H1 (cell line): ENCODE data around the gene SPOCK2. TPM values are rescaled to one million over a fixed set of nuclear protein-coding genes. Genes with fewer than 3 reads are reported as not detected.

Experiments
- CREB1 ChIP-seq: IDR thresholded peaks from 2 replicates; pipeline ENCODE4 v1.6.1; 2012; ENCODE audit warnings: inconsistent platforms
- EZH2 ChIP-seq: fragments of 200-600 bp; sonication (generic); IDR thresholded peaks from 2 replicates; pipeline ENCODE4 v1.7.1; 2012; ENCODE audit warnings: low read depth, mild to moderate bottlenecking, moderate library complexity, low read length, inconsistent platforms; ENCODE audit not compliant: severe bottlenecking
- RFX5 ChIP-seq: IDR thresholded peaks from 2 replicates; pipeline ENCODE4 v1.6.1; 2011; ENCODE audit warnings: low read depth, low read length, improper control_type of control experiment, borderline replicate concordance
- SAP30 ChIP-seq: fragments of 300-600 bp; sonication (generic); IDR thresholded peaks from 2 replicates; pipeline ENCODE4 v1.7.1; 2012; ENCODE audit warnings: low read length, moderate library complexity, mild to moderate bottlenecking, inconsistent platforms; ENCODE audit not compliant: insufficient read depth, insufficient replicate concordance
- ZNF274 ChIP-seq: IDR thresholded peaks from 2 replicates; pipeline ENCODE4 v1.7.0; 2012; ENCODE audit warnings: low read length, borderline replicate concordance; ENCODE audit errors: extremely low read depth
- polyA plus RNA-seq, 7 experiments: library from polyadenylated mRNA; depleted of rRNA in 3 of 7; stranded (reverse) in 5 of 7; unstranded in 2 of 7; fragments of >200 nt in 5 of 7; fragments of 200-250 nt in 2 of 7; gene quantifications; 1 replicate in 5 of 7; 2 replicates in 1 of 7; 4 replicates in 1 of 7; pipeline versions ENCODE4 v1.2.1 to v1.2.3, GENCODE V29; 2011 to 2013; ENCODE audit warnings: missing spikeins in 2 of 7, mixed read lengths in 2 of 7
- total RNA-seq: library from RNA; stranded (reverse); fragmentation: NEBNext Ultra II Directional; extraction: Animal tissue kit (Norgen Biotek cat#: 25700); gene quantifications from 2 replicates; pipeline ENCODE4 v1.2.1, GENCODE V29; 2021
- TF ChIP-seq, protein P1 (sequence below): IDR thresholded peaks from 2 replicates; pipeline ENCODE4 v1.6.1; 2011; ENCODE audit warnings: low read depth, mild to moderate bottlenecking, low read length; ENCODE audit not compliant: insufficient read depth

Gene SPOCK2
- total and polyA plus RNA-seq, 2 of the 8 experiments (the other 6 are each of a cell fraction or from before 2014, with no cell fraction given) = 1.5 to 1.9 TPM

DNA sequence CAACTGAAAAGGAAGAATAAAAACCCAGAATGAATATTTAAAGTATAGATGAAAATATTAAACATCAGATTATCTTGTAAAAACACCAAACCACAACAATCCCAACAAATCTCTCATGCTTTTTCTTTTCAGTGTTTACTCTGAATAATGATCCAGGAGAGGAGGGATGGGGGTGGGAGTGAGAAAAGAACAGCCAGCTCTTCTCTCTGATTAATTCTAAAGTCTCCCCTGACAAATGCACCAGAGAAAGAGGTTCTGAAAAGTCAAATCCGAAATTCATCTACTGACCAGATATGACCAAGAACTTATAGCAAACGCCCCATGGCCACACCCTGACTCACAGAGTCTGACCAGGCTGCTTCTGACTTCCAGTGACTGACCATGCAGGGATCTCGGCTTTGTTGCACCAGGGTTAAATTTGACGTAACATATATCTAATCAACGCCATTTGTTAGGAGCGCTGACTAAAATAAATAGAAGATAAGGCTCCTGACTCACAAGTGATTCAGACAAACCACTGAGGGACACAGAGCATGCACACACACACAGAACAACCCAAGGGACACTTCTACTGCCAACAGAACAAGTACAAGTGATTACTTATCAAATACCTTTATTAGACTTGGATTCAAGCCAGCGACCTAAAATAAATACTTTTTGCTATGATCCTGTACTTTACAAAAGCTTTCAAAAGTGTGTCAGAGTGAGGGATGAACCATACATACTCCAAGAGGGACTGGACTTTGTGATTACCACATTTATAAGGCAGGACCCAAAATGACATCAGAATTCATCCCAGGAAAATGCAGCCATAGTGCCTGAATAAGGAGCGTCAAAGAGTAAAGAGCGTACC lies 9.3 kb upstream of the SPOCK2 start (continued):
- TF ChIP-seq SAP30 (no peak), CREB1 (no peak), ZNF274 (no peak), EZH2 (no peak), RFX5 (no peak)
- TF ChIP-seq, protein P1, sequence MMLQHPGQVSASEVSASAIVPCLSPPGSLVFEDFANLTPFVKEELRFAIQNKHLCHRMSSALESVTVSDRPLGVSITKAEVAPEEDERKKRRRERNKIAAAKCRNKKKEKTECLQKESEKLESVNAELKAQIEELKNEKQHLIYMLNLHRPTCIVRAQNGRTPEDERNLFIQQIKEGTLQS = no peak
